Superior temporal gyrus (tissue), 1 donor: ENCODE results near the gene CYP51A1.
"Not testable (repeated sequence)": the region's sequence is repeated elsewhere in the genome, so short reads cannot be mapped to it uniquely, and the experiment has no call there.

ENCODE experiments used
- DNase-seq: peaks from one replicate; pipeline ENCODE4 v3.0.0-alpha.2; 2016; ENCODE audit errors: extremely low spot score

Gene CYP51A1

GRCh38 chr7:92131093-92131492, 3.2 kb downstream of the CYP51A1 start:
- no peak for DNase-seq

- DNase-seq: no peak
Observed at GRCh38 chr7:92121681-92122080, 12.6 kb downstream of the CYP51A1 start.

GRCh38 chr7:92119213-92119759, 15.0 kb downstream of the CYP51A1 start:
- no peak for DNase-seq

- DNase-seq: no peak
Observed at GRCh38 chr7:92116949-92117348, 17.3 kb downstream of the CYP51A1 start.

- no peak for DNase-seq
Observed at GRCh38 chr7:92115821-92116220, 18.5 kb downstream of the CYP51A1 start.

- no peak for DNase-seq
Observed at GRCh38 chr7:92110857-92111256, 23.4 kb downstream of the CYP51A1 start.

GRCh38 chr7:92108821-92109220, 25.5 kb downstream of the CYP51A1 start:
- DNase-seq: no peak

GRCh38 chr7:92102862-92103261, 31.4 kb downstream of the CYP51A1 start:
- DNase-seq: not testable (repeated sequence)

GRCh38 chr7:92100534-92100933, 33.7 kb downstream of the CYP51A1 start:
- DNase-seq: no peak

GRCh38 chr7:92095380-92095779, 38.9 kb downstream of the CYP51A1 start:
- no peak for DNase-seq

- no peak for DNase-seq
Observed at GRCh38 chr7:92092210-92092609, 42.1 kb downstream of the CYP51A1 start.

GRCh38 chr7:92088266-92088665, 46.0 kb downstream of the CYP51A1 start:
- DNase-seq: no peak

- DNase-seq: not testable (repeated sequence)
Observed at GRCh38 chr7:92083922-92084321, 50.4 kb downstream of the CYP51A1 start.

- no peak for DNase-seq
Observed at GRCh38 chr7:92076509-92076908, 57.8 kb downstream of the CYP51A1 start.

GRCh38 chr7:92075455-92076158, 58.7 kb downstream of the CYP51A1 start:
- no peak for DNase-seq

- no peak for DNase-seq
Observed at GRCh38 chr7:92072708-92073107, 61.6 kb downstream of the CYP51A1 start.

GRCh38 chr7:92072121-92072520, 62.2 kb downstream of the CYP51A1 start:
- no peak for DNase-seq

GRCh38 chr7:92071032-92071431, 63.2 kb downstream of the CYP51A1 start:
- no peak for DNase-seq

GRCh38 chr7:92064438-92065029, 69.7 kb downstream of the CYP51A1 start:
- no peak for DNase-seq
